HepG2 (cell line): ENCODE measurements around the gene LMBRD2. TPM values are rescaled to one million over a fixed set of nuclear protein-coding genes. Genes with fewer than 3 reads are reported as not detected.

Experiments used
- ATAC-seq: fragments of 200-7000 bp; cut with Tn5 transposase; 3 replicates; pipeline ENCODE4 v1.9.1; 2020; ENCODE audit warnings: mild to moderate bottlenecking, moderate library complexity
- BruUV-seq: library from RNA; stranded (reverse); fragments of 400-500 nt; replicated peaks from 2 replicates; lab custom pipeline; 2021; lab: Mats Ljungman, UMichigan
- CTCF ChIA-PET: fragments of 300-600 bp; formaldehyde crosslinking; extraction: SDS; loops from one replicate; lab custom pipeline; 2021; ENCODE audit warnings: low total read pairs, inconsistent platforms, low intra/inter-chr PET ratio; lab: Yijun Ruan, JAX
- POLR2A ChIA-PET: fragments of 350-600 bp; sonication (Branson Sonifier 250); formaldehyde crosslinking; loops from one replicate; lab custom pipeline; 2020; ENCODE audit warnings: antibody characterized with exemption, inconsistent platforms; lab: Yijun Ruan, JAX
- DNase-seq: peaks from one replicate; pipeline ENCODE4 v3.0.0-alpha.2; 2015; ENCODE audit warnings: low spot score
- FAIRE-seq: peaks from 3 replicates; lab custom pipeline; 2011; peaks lifted over from hg19 to GRCh38; lab: Jason Lieb, UNC
- H2AFZ ChIP-seq: one replicate; pipeline ENCODE4 v1.6.1; 2011; ENCODE audit warnings: low read length, inconsistent platforms
- H3K27ac ChIP-seq: fragments of 300-600 bp; 3 replicates; pipeline ENCODE4 v1.8.0; 2011; ENCODE audit warnings: mixed run types, mild to moderate bottlenecking, mixed read lengths, low read length, inconsistent platforms; ENCODE audit not compliant: insufficient read depth; ENCODE audit errors: extremely low read length
- H3K27me3 ChIP-seq, 2 experiments: fragments of 200-600 bp in 1 of 2; 2 replicates in 1 of 2; 3 replicates in 1 of 2; pipeline versions ENCODE4 v1.6.0 to v1.8.0; 2011; ENCODE audit warnings: low read length in 2 of 2, mild to moderate bottlenecking in 2 of 2, moderate library complexity in 2 of 2, inconsistent platforms in 1 of 2; ENCODE audit not compliant: insufficient read depth in 2 of 2, control insufficient read depth in 1 of 2
- H3K36me3 ChIP-seq, 2 experiments: fragments of 200-600 bp in 1 of 2; replicated peaks in 1 of 2; 2 replicates in 1 of 2; 3 replicates in 1 of 2; pipeline versions ENCODE4 v1.5.1 to v1.8.0; 2011; ENCODE audit warnings: low read length in 2 of 2, inconsistent platforms in 1 of 2; ENCODE audit not compliant: insufficient read depth in 2 of 2, control insufficient read depth in 1 of 2
- H3K4me1 ChIP-seq: 2 replicates; pipeline ENCODE4 v1.5.1; 2012; ENCODE audit warnings: low read length, inconsistent platforms; ENCODE audit not compliant: insufficient read depth
- H3K4me2 ChIP-seq: 2 replicates; pipeline ENCODE4 v1.6.0; 2011; ENCODE audit warnings: low read depth, low read length, inconsistent platforms
- H3K4me3 ChIP-seq, 3 experiments: fragments of 200-600 bp in 1 of 3; sonication (generic), shearing (Covaris generic) in 1 of 3; replicated peaks in 1 of 3; 2 replicates each; pipeline ENCODE4 v1.5.1; 2011 to 2016; ENCODE audit warnings: low read length in 3 of 3, inconsistent platforms in 2 of 3, low read depth in 2 of 3, mild to moderate bottlenecking in 2 of 3, control low read depth in 1 of 3, mixed read lengths in 1 of 3; ENCODE audit not compliant: insufficient read depth in 1 of 3
- H3K79me2 ChIP-seq: one replicate; pipeline ENCODE4 v1.6.1; 2011; ENCODE audit warnings: low read length, inconsistent platforms; ENCODE audit not compliant: insufficient read depth
- H3K9ac ChIP-seq: 2 replicates; pipeline ENCODE4 v1.6.0; 2011; ENCODE audit warnings: mild to moderate bottlenecking, low read depth, low read length, inconsistent platforms; ENCODE audit not compliant: insufficient read depth
- H3K9me3 ChIP-seq: 2 replicates; pipeline ENCODE4 v1.5.1; 2012; ENCODE audit warnings: mild to moderate bottlenecking, low read length
- H4K20me1 ChIP-seq: 2 replicates; pipeline ENCODE4 v1.6.0; 2011; ENCODE audit warnings: inconsistent platforms, mild to moderate bottlenecking, low read length, moderate library complexity; ENCODE audit not compliant: insufficient read depth
- ARID4A ChIP-seq: sonication (generic); formaldehyde crosslinking; IDR thresholded peaks from 2 replicates; pipeline ENCODE4 v1.5.0; 2020; ENCODE audit warnings: mild to moderate bottlenecking, missing genetic modification reagents, borderline replicate concordance
- GABPB1 ChIP-seq: IDR thresholded peaks from 2 replicates; pipeline ENCODE4 v1.6.1; 2016; ENCODE audit warnings: mild to moderate bottlenecking, missing genetic modification reagents, moderate library complexity, missing compliant biosample characterization
- GATA4 ChIP-seq: sonication (generic); IDR thresholded peaks from 2 replicates; pipeline ENCODE4 v1.6.1; 2016; ENCODE audit warnings: antibody characterized with exemption, low read depth, borderline replicate concordance
- GPBP1L1 ChIP-seq: sonication (generic); formaldehyde crosslinking; IDR thresholded peaks from 2 replicates; pipeline ENCODE4 v1.5.0; 2020; ENCODE audit warnings: mild to moderate bottlenecking, missing genetic modification reagents
- IRF2 ChIP-seq: IDR thresholded peaks from 2 replicates; pipeline ENCODE4 v1.6.1; 2018; ENCODE audit warnings: missing genetic modification reagents, missing compliant biosample characterization
- JUN ChIP-seq: sonication (generic); formaldehyde crosslinking; IDR thresholded peaks from 2 replicates; pipeline ENCODE4 v1.4.0; 2020; ENCODE audit warnings: mild to moderate bottlenecking, missing genetic modification reagents
- RELA ChIP-seq: sonication (generic); formaldehyde crosslinking; IDR thresholded peaks from 2 replicates; pipeline ENCODE4 v1.4.0; 2020; ENCODE audit warnings: missing genetic modification reagents
- TFDP2 ChIP-seq: sonication (generic); formaldehyde crosslinking; IDR thresholded peaks from 2 replicates; pipeline ENCODE4 v1.4.0; 2020; ENCODE audit warnings: missing genetic modification reagents
- ZBTB3 ChIP-seq: sonication (generic); formaldehyde crosslinking; IDR thresholded peaks from 2 replicates; pipeline ENCODE4 v1.4.0; 2020; ENCODE audit warnings: low read depth, mild to moderate bottlenecking, moderate library complexity, missing genetic modification reagents, borderline replicate concordance
- ZBTB7B ChIP-seq: sonication (generic); formaldehyde crosslinking; IDR thresholded peaks from 2 replicates; pipeline ENCODE4 v1.4.0; 2020; ENCODE audit warnings: missing genetic modification reagents
- ZBTB8A ChIP-seq: sonication (generic); formaldehyde crosslinking; IDR thresholded peaks from 2 replicates; pipeline ENCODE4 v1.4.0; 2020; ENCODE audit warnings: mild to moderate bottlenecking, low read depth, missing genetic modification reagents, borderline replicate concordance
- ZFAT ChIP-seq: sonication (generic); formaldehyde crosslinking; conservative IDR thresholded peaks from 2 replicates; pipeline ENCODE4 v1.8.1; 2023; ENCODE audit warnings: missing genetic modification reagents, inconsistent platforms
- ZNF17 ChIP-seq: sonication (generic); formaldehyde crosslinking; IDR thresholded peaks from 2 replicates; pipeline ENCODE4 v1.5.0; 2020; ENCODE audit warnings: mild to moderate bottlenecking, missing genetic modification reagents
- ZNF20 ChIP-seq: sonication (generic); formaldehyde crosslinking; IDR thresholded peaks from 2 replicates; pipeline ENCODE4 v1.4.0; 2020; ENCODE audit warnings: mild to moderate bottlenecking, moderate library complexity, missing genetic modification reagents
- ZNF30 ChIP-seq: sonication (generic); formaldehyde crosslinking; IDR thresholded peaks from 2 replicates; pipeline ENCODE4 v1.5.0; 2020; ENCODE audit warnings: mild to moderate bottlenecking, missing genetic modification reagents
- ZNF333 ChIP-seq: sonication (generic); formaldehyde crosslinking; IDR thresholded peaks from 2 replicates; pipeline ENCODE4 v1.4.0; 2020; ENCODE audit warnings: mild to moderate bottlenecking, missing genetic modification reagents, borderline replicate concordance
- ZNF383 ChIP-seq: sonication (generic); formaldehyde crosslinking; IDR thresholded peaks from 2 replicates; pipeline ENCODE4 v1.4.0; 2020; ENCODE audit warnings: missing genetic modification reagents, mild to moderate bottlenecking, borderline replicate concordance
- ZNF598 ChIP-seq: sonication (generic); formaldehyde crosslinking; IDR thresholded peaks from 2 replicates; pipeline ENCODE4 v1.5.1; 2020; ENCODE audit warnings: mild to moderate bottlenecking, missing genetic modification reagents, borderline replicate concordance
- ZNF772 ChIP-seq: sonication (generic); formaldehyde crosslinking; IDR thresholded peaks from 2 replicates; pipeline ENCODE4 v1.5.0; 2020; ENCODE audit warnings: mild to moderate bottlenecking, missing genetic modification reagents
- WGBS: methylation state at CpG from one replicate; pipeline ENCODE4 v1.1.6; 2017; ENCODE audit warnings: low lambda C conversion rate; 5-methylcytosine and 5-hydroxymethylcytosine counted together
- in situ Hi-C: cut with HindIII; loops from 2 replicates; pipeline ENCODE4 v1.10.0; 2017; ENCODE audit warnings: low pct_unique_long_range_greater_than_20kb; ENCODE audit not compliant: extremely low pct_ligation_motif_present
- intact Hi-C: fragments of 100-400 bp; cut with micrococcal nuclease; formaldehyde crosslinking; loops from one replicate; pipeline ENCODE4 v1.10.0; 2022; ENCODE audit not compliant: unreplicated experiment
- polyA plus RNA-seq, 8 experiments: library from polyadenylated mRNA; depleted of rRNA in 3 of 8; stranded (reverse) in 7 of 8; unstranded in 1 of 8; fragments of >200 nt; fragmentation: Illumina TruSeq in 4 of 8; extraction: Trizol in 4 of 8; gene quantifications; 2 replicates each; pipeline versions ENCODE4 v1.2.1 to v1.2.3, GENCODE V29; 2011 to 2016; ENCODE audit warnings: low read depth in 4 of 8, missing spikeins in 1 of 8, mixed read lengths in 1 of 8; ENCODE audit not compliant: insufficient read depth in 1 of 8
- total RNA-seq, 5 experiments: library from RNA; depleted of rRNA; stranded (reverse); fragments of >200 nt; fragmentation: Illumina TruSeq; extraction: Trizol; gene quantifications; 2 replicates each; pipeline ENCODE4 v1.2.3, GENCODE V29; 2016; ENCODE audit warnings: low read depth in 1 of 5

LMBRD2 gene
- total and polyA plus RNA-seq, 2 of the 13 experiments (the other 11 are each of a cell fraction or from before 2014, with no cell fraction given) = 2.0 to 4.7 TPM

- TF ChIP-seq ARID4A (CRISPR knock-in tag) = no peak
- no peak for TF ChIP-seq ZNF17
- TF ChIP-seq, all 625 proteins: peak for 0
Measured at GRCh38 chr5:36125868-36126267, 25.8 kb downstream of the LMBRD2 start (continued).

GRCh38 chr5:36111238-36111637 lies 40.4 kb downstream of the LMBRD2 start:
- BruUV-seq = no TSS peak
- Histone ChIP-seq H3K4me3 (no peak overlapping the region), H3K27ac (no peak overlapping the region), H4K20me1 (no peaks in the 10 kb centered on the region), H3K4me1 (no peaks in the 10 kb centered on the region), H3K27me3 (no peaks in the 10 kb centered on the region), H3K9me3 (no peaks in the 10 kb centered on the region), H3K79me2 (no peaks in the 10 kb centered on the region), H3K36me3 (0 out of 5 replicates have a peak, but pooled peaks cover 0 to 2% of the 10 kb centered on the region in 2 experiments), H3K4me2 (no peak overlapping the region), H3K9ac (no peak overlapping the region), H2AFZ (no peak overlapping the region)
- WGBS = 91% methylated on average over 1 of the region's 1 CpG
- intact Hi-C loops = no loop called here
- POLR2A ChIA-PET = no interaction called here
- FAIRE-seq = no peak
- CTCF ChIA-PET = no interaction called here
- no peak for DNase-seq
- no peak for ATAC-seq
- in situ Hi-C loops = no loop called here
- no peak for TF ChIP-seq ZNF383 (CRISPR knock-in tag)
- no peak for TF ChIP-seq IRF2 (CRISPR knock-in tag)
- no peak for TF ChIP-seq ZNF598 (CRISPR knock-in tag)
- TF ChIP-seq ZBTB7B (CRISPR knock-in tag) = no peak
- no peak for TF ChIP-seq ZFAT (CRISPR knock-in tag)
- no peak for TF ChIP-seq ZBTB3 (CRISPR knock-in tag)
- TF ChIP-seq ZBTB8A = no peak
- TF ChIP-seq TFDP2 (CRISPR knock-in tag) = no peak
- TF ChIP-seq GATA4 = no peak
- no peak for TF ChIP-seq GABPB1 (CRISPR knock-in tag)
- TF ChIP-seq JUN (CRISPR knock-in tag) = no peak
- no peak for TF ChIP-seq ZNF20 (CRISPR knock-in tag)
- no peak for TF ChIP-seq ZNF333
- no peak for TF ChIP-seq ZNF30
- no peak for TF ChIP-seq ZNF772 (CRISPR knock-in tag)
- no peak for TF ChIP-seq RELA (CRISPR knock-in tag)
- TF ChIP-seq GPBP1L1 (CRISPR knock-in tag) = no peak
